HG02852 (cell line): ENCODE data around the gene TMCO4.
"Not testable (repeated sequence)": the region's sequence is repeated elsewhere in the genome, so short reads cannot be mapped to it uniquely, and the experiment has no call there.

Source experiments
- ATAC-seq: cut with Tn5 transposase; IDR thresholded peaks from one replicate; pipeline ENCODE4 v1.9.1; 2021; ENCODE audit warnings: mild to moderate bottlenecking, moderate library complexity; ENCODE audit not compliant: unreplicated experiment

Gene TMCO4

DNA sequence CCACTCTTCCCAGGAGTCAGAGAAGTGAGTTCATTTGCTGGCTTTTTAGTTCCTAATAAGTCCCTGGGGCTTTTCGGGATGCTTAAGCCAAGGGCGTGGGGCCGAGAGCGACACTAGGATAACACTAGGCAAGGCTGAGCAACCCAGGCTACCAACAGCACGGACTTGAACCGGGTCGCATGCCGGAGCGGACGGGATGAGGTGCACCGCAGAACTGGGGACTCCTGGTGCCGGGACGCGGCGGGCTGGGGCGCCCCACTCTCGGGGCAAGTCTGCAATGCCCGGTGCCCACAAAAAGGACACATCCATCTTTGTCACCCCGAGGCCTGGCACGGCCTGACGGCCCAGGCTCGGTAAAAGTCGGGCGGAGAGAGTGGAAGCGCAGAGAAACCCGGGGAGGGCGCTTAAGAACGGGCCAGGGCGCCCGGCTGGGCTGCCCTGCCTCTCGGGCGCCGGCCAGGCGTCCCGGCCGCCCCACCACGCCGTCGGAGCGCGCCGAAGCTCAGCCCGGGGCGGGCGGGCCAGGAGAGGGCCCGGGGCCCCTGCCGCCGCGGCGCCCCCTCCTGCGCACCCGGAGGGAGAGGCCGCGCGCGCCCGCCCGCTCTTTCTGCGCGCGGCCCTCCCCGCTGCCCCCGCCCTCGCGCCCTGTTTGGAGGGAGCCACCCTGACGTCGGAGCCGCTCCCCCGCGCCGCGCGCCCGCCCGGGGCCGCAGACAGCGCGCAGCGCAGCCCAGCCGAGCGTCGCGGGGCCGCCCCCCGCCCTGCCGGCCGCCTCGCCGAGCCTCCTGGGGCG lies 155.9 kb downstream of the TMCO4 start, which contains the start of gene NBL1:
NBL1 (plus strand) TSS at position 710 of the 793 bp plus-strand sequence. CDS start 10,720 bp downstream, outside the sequence.
- no peak for ATAC-seq

GRCh38 chr1:19643121-19643520 lies 156.6 kb downstream of the TMCO4 start:
- no peak for ATAC-seq

- ATAC-seq: no peak
These were observed 159.1 kb downstream of the TMCO4 start for GRCh38 chr1:19640363-19641316.

GRCh38 chr1:19639999-19640362 lies 159.7 kb downstream of the TMCO4 start:
- no peak for ATAC-seq

DNA sequence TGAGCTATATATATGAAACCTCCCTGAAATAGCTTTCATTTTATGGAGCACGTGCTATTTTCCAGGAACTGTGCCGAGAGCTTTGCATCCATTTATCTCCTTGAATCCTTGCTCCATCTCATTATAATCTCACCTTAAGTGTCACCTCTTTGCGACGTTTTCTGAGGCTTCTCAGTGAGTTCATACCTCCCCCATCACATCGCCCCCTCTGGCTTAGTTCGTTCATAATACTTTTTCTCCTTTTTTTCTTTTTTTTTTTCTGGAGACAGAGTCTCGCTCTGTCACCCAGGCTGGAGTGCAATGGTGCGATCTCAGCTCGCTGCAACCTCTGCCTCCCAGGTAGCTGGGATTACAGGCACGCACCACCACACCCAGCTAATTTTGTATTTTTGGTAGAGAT lies 160.5 kb downstream of the TMCO4 start:
- not testable (repeated sequence) for ATAC-seq

GRCh38 chr1:19637606-19638005 lies 162.1 kb downstream of the TMCO4 start:
- no peak for ATAC-seq

DNA sequence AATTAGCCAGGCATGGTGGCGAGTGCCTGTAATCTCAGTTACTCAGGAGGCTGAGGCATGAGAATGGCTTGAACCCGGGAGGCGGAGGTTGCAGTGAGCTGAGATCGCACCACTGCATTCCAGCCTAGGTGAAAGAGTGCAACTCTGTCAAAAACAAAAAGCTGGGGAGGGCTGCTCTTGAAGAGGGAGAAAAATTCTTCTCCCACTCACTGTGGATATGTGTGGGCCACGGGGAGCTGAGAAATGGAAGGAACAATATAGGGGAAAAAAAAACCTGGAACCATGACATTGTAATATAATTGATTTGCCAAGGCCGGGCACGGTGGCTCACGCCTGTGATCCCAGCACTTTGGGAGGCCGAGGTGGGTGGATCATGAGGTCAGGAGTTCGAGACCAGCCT lies 163.0 kb downstream of the TMCO4 start:
- not testable (repeated sequence) for ATAC-seq

- no peak for ATAC-seq
These were observed 163.7 kb downstream of the TMCO4 start for GRCh38 chr1:19636065-19636464.

DNA sequence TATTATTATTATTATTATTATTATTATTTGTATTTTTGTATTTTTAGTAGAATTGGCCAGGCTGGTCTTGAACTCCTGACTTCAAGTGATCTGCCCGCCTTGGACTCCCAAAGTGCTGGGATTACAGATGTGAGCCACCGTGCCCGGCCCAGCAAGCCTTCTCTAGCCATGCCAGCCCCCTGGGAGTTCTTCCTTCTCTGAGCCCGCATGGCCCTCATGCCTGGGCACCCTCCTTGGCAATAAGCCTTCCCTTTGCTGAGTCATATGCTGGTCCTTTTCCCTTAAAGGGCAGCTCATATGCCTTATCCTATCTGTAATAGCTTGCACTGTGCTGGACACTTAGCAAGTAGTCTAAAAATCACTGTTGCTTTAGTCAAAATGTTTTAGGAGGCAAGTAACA lies 164.1 kb downstream of the TMCO4 start:
- no peak for ATAC-seq

- ATAC-seq: not testable (repeated sequence)
These were observed 164.7 kb downstream of the TMCO4 start for GRCh38 chr1:19635064-19635463.

GRCh38 chr1:19633106-19633505 lies 166.6 kb downstream of the TMCO4 start:
- no peak for ATAC-seq
